Suprapubic skin (tissue), 3 donors: ENCODE measurements around the gene CCDC106.

Experiments
- POLR2A ChIP-seq, 2 donors: fragments of 450-650 bp; IDR thresholded peaks; one replicate each; pipeline ENCODE4 v1.6.1; 2017; ENCODE audit warnings: antibody characterized with exemption in 2 of 2, mild to moderate bottlenecking in 2 of 2, moderate library complexity in 2 of 2
- TF ChIP-seq, protein P1 (sequence below), 2 donors: fragments of 200-600 bp in 1 of 2; fragments of 450-650 bp in 1 of 2; sonication (generic) in 1 of 2; IDR thresholded peaks; one replicate each; pipeline ENCODE4 v1.5.1; 2016 to 2019; ENCODE audit warnings: antibody characterized with exemption in 2 of 2, mild to moderate bottlenecking in 1 of 2, moderate library complexity in 1 of 2

DNA sequence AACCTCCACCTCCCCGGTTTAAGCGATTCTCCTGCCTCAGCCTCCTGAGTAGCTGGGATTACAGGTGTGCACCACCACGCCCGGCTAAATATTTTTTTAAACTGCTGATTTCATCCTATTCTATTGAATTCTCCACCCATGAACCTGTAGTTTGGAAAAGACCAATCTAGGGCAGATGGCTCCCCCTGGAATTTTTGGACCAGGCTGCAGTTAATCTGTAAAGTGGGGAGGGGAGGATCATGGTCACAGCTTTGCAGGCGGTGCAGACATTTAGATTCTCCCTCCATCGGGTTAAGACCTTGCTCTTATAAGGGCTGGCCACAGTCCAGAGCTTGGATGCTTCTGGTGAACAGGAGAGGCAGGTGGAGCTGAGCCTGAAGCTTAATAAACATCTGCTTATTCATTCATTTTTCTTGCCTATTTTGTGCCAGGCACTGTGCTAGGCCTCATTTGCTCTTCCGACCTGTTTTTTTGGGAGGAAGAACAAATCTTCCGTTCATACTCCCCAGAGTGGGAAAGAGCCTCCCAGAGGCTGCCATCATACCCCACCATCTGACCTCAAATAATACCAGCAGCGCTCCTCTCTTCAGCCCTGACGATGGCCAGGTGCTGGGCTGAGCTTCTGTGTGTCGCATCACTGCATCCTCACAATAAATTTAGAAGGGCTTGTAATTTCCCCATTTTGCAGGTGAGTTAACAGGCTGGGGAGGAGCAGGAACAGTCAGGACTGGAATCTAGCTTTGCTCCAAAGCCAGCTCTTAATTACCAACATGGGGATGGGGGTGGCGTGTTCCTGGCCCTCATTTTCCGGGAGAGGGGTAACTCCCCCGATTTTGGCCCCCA, 902 bp upstream of the CCDC106 start:
- TF ChIP-seq, protein P1, sequence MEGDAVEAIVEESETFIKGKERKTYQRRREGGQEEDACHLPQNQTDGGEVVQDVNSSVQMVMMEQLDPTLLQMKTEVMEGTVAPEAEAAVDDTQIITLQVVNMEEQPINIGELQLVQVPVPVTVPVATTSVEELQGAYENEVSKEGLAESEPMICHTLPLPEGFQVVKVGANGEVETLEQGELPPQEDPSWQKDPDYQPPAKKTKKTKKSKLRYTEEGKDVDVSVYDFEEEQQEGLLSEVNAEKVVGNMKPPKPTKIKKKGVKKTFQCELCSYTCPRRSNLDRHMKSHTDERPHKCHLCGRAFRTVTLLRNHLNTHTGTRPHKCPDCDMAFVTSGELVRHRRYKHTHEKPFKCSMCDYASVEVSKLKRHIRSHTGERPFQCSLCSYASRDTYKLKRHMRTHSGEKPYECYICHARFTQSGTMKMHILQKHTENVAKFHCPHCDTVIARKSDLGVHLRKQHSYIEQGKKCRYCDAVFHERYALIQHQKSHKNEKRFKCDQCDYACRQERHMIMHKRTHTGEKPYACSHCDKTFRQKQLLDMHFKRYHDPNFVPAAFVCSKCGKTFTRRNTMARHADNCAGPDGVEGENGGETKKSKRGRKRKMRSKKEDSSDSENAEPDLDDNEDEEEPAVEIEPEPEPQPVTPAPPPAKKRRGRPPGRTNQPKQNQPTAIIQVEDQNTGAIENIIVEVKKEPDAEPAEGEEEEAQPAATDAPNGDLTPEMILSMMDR (IDR thresholded peaks at IDR 0.05) = no peak
- no peak for TF ChIP-seq POLR2A (IDR thresholded peaks at IDR 0.05)
